K562 (cell line): Measurements from ENCODE around the gene CNDP1. TPM values are rescaled to one million over a fixed set of nuclear protein-coding genes. Genes with fewer than 3 reads are reported as not detected.

Source experiments
- ATAC-seq: fragments of 200-7000 bp; cut with Tn5 transposase; 3 replicates; pipeline ENCODE4 v1.9.1; 2020; ENCODE audit warnings: moderate library complexity
- BruUV-seq: library from RNA; stranded (reverse); fragments of 400-500 nt; replicated peaks from 2 replicates; lab custom pipeline; 2021; lab: Mats Ljungman, UMichigan
- CTCF ChIA-PET: fragments of 300-600 bp; formaldehyde crosslinking; extraction: SDS; loops from one replicate; lab custom pipeline; 2021; ENCODE audit warnings: low intra/inter-chr PET ratio; lab: Yijun Ruan, JAX
- POLR2A ChIA-PET: fragments of 300-600, 350-650 bp; sonication (Branson Sonifier 250); formaldehyde crosslinking; extraction: SDS; loops from one replicate; lab custom pipeline; 2021; ENCODE audit warnings: antibody characterized with exemption, inconsistent platforms; lab: Yijun Ruan, JAX
- DNase-seq, 4 experiments: peaks; one replicate each; pipeline versions ENCODE4 v3.0.0 to v3.0.0-alpha.2; 2011 to 2018; ENCODE audit warnings: low spot score in 3 of 4, mixed read lengths in 3 of 4; ENCODE audit errors: extremely low read depth in 1 of 4
- FAIRE-seq: peaks from 2 replicates; lab custom pipeline; 2011; peaks lifted over from hg19 to GRCh38; lab: Jason Lieb, UNC
- H2AFZ ChIP-seq: 2 replicates; pipeline ENCODE4 v1.6.0; 2011; ENCODE audit warnings: low read depth, low read length, control low read depth, inconsistent platforms
- H3K27ac ChIP-seq: fragments of 200-600 bp; 3 replicates; pipeline ENCODE4 v1.8.0; 2011; ENCODE audit warnings: low read depth, mild to moderate bottlenecking, control low read depth, inconsistent platforms, low read length, moderate library complexity, mixed read lengths; ENCODE audit errors: extremely low read depth
- H3K27me3 ChIP-seq, 2 experiments: fragments of 300-600 bp in 1 of 2; 2 replicates in 1 of 2; 3 replicates in 1 of 2; pipeline versions ENCODE4 v1.6.0 to v1.8.0; 2011; ENCODE audit warnings: inconsistent platforms in 2 of 2, low read length in 2 of 2, mild to moderate bottlenecking in 1 of 2, mixed read lengths in 1 of 2, moderate library complexity in 1 of 2; ENCODE audit not compliant: control insufficient read depth in 2 of 2, insufficient read depth in 2 of 2
- H3K36me3 ChIP-seq: fragments of 300-600 bp; 3 replicates; pipeline ENCODE4 v1.8.0; 2011; ENCODE audit warnings: mild to moderate bottlenecking, low read length, inconsistent platforms; ENCODE audit not compliant: control insufficient read depth, insufficient read depth
- H3K4me1 ChIP-seq, 2 experiments: fragments of 200-600 bp in 1 of 2; replicated peaks in 1 of 2; 2 replicates in 1 of 2; 3 replicates in 1 of 2; pipeline versions ENCODE4 v1.5.1 to v1.8.0; 2011; ENCODE audit warnings: inconsistent platforms in 2 of 2, low read length in 2 of 2, mild to moderate bottlenecking in 1 of 2, mixed read lengths in 1 of 2, moderate library complexity in 1 of 2; ENCODE audit not compliant: control insufficient read depth in 2 of 2, insufficient read depth in 2 of 2
- H3K4me2 ChIP-seq: 2 replicates; pipeline ENCODE4 v1.6.1; 2011; ENCODE audit warnings: low read length, control low read depth, inconsistent platforms, mixed read lengths; ENCODE audit not compliant: insufficient read depth
- H3K4me3 ChIP-seq: fragments of 200-600 bp; sonication (generic), shearing (Covaris generic); 2 replicates; pipeline ENCODE4 v1.5.1; 2016; ENCODE audit warnings: control low read depth, inconsistent platforms
- H3K79me2 ChIP-seq: fragments of 200-600 bp; 3 replicates; pipeline ENCODE4 v1.8.0; 2011; ENCODE audit warnings: low read length, inconsistent platforms; ENCODE audit not compliant: control insufficient read depth, insufficient read depth
- H3K9ac ChIP-seq, 2 experiments: 2 replicates each; pipeline versions ENCODE4 v1.6.0 to v1.6.1; 2011; ENCODE audit warnings: low read depth in 2 of 2, low read length in 2 of 2, control low read depth in 1 of 2, inconsistent platforms in 1 of 2, mild to moderate bottlenecking in 1 of 2, mixed read lengths in 1 of 2; ENCODE audit not compliant: insufficient read depth in 1 of 2
- H3K9me1 ChIP-seq: one replicate; pipeline ENCODE4 v1.6.0; 2011; ENCODE audit warnings: inconsistent platforms, mild to moderate bottlenecking, low read length, moderate library complexity; ENCODE audit not compliant: control insufficient read depth, insufficient read depth
- H3K9me3 ChIP-seq: replicated peaks from 2 replicates; pipeline ENCODE4 v1.5.1; 2011; ENCODE audit warnings: low read depth, low read length, inconsistent platforms; ENCODE audit not compliant: control insufficient read depth, insufficient read depth
- H4K20me1 ChIP-seq: replicated peaks from 2 replicates; pipeline ENCODE4 v1.6.1; 2011; ENCODE audit warnings: low read length, inconsistent platforms, mixed read lengths; ENCODE audit not compliant: control insufficient read depth, insufficient read depth
- MCM3 ChIP-seq: fragments of 450-650 bp; IDR thresholded peaks from 2 replicates; pipeline ENCODE4 v1.6.1; 2016
- PHF21A ChIP-seq: fragments of 450-650 bp; IDR thresholded peaks from 2 replicates; pipeline ENCODE4 v1.6.1; 2017; ENCODE audit warnings: low read depth, borderline replicate concordance
- WGBS: fragments of 100-300 bp; shearing (Covaris generic); methylation state at CpG from one replicate; pipeline ENCODE4 v1.1.6; 2016; ENCODE audit warnings: low coverage, mixed read lengths; ENCODE audit not compliant: insufficient coverage; ENCODE audit errors: missing lambda C conversion rate; 5-methylcytosine and 5-hydroxymethylcytosine counted together
- in situ Hi-C: fragments of 300-500 bp; cut with MboI; formaldehyde crosslinking; loops from 4 replicates; pipeline ENCODE4 v1.15.0; 2018; ENCODE audit warnings: inconsistent platforms, mixed read lengths
- intact Hi-C: fragments of 100-400 bp; cut with micrococcal nuclease; formaldehyde crosslinking; loops from 2 replicates; pipeline ENCODE4 v1.14.2; 2022
- polyA plus RNA-seq, 8 experiments: library from polyadenylated mRNA; depleted of rRNA in 4 of 8; stranded (reverse) in 5 of 8; unstranded in 3 of 8; fragments of >200 nt; fragmentation: Nextera tagmentation in 2 of 8; fragmentation: Illumina TruSeq in 1 of 8; extraction: Ambion mirVana in 2 of 8; extraction: Trizol in 1 of 8; gene quantifications; 2 replicates each; pipeline versions ENCODE4 v1.2.1 to v1.2.3, GENCODE V29; 2011 to 2014; ENCODE audit warnings: inconsistent platforms in 1 of 8, missing spikeins in 1 of 8
- total RNA-seq, 7 experiments: library from RNA; depleted of rRNA in 6 of 7; stranded (reverse); fragments of >200 nt in 6 of 7; fragmentation: Illumina TruSeq in 2 of 7; extraction: Trizol in 2 of 7; gene quantifications; 2 replicates each; pipeline versions ENCODE4 v1.2.1 to v1.2.3, GENCODE V29; 2011 to 2021; ENCODE audit warnings: low replicate concordance in 1 of 7

Gene CNDP1
- total and polyA plus RNA-seq, 9 of the 15 experiments (the other 6 are each of a cell fraction or from before 2014, with no cell fraction given) = not detected

- H3K9ac ChIP-seq = no peak overlapping the region
- intact Hi-C loops (loop anchor here (5.0 kb wide), 1 partner anchor 54 kb away; the partner anchor contains the start of gene CNDP2), in situ Hi-C loops (loop anchor here (10.0 kb wide), 2 partner anchors 187 to 367 kb away; no protein-coding TSS in a partner anchor)
- no peaks in the 10 kb centered on the region for H3K79me2 ChIP-seq
- H3K9me1 ChIP-seq = no peaks in the 10 kb centered on the region
- WGBS = 0% methylated on average over 1 of the region's 3 CpGs
- no peak overlapping the region for H3K4me2 ChIP-seq
- FAIRE-seq = no peak
- no peaks in the 10 kb centered on the region for H3K36me3 ChIP-seq
- DNase-seq = no peak
- H3K9me3 ChIP-seq = no peaks in the 10 kb centered on the region
- no peak for ATAC-seq
- H3K4me3 ChIP-seq = no peak overlapping the region
- BruUV-seq = no TSS peak
- no peaks in the 10 kb centered on the region for H4K20me1 ChIP-seq
- no peak overlapping the region for H3K27ac ChIP-seq
- no peaks in the 10 kb centered on the region for H3K4me1 ChIP-seq
- peaks cover 2 to 16% of the 10 kb centered on the region in 2 experiments; a peak in 3 of 5 replicates for H3K27me3 ChIP-seq
- H2AFZ ChIP-seq = no peak overlapping the region
- POLR2A ChIA-PET = interaction anchor here (1.0 to 1.3 kb wide), 2 partner anchors 198 to 200 kb away, joined by 4 to 5 read pairs; no protein-coding TSS in a partner anchor
- no peak for TF ChIP-seq PHF21A
- TF ChIP-seq MCM3 = no peak
- CTCF ChIA-PET = interaction anchor here (0.8 kb wide), 1 partner anchor 199 kb away, joined by 3 read pairs; no protein-coding TSS in a partner anchor
Measured at GRCh38 chr18:74551452-74551851, 17.2 kb downstream of the CNDP1 start.

- ATAC-seq (peak; percentile 99), FAIRE-seq (peak; percentile 80), DNase-seq (peak; percentile 68 to 77 (median 70))
- no peaks in the 10 kb centered on the region for H3K4me1 ChIP-seq
- WGBS = 0% methylated on average over 5 of the region's 5 CpGs
- H3K9me3 ChIP-seq = no peaks in the 10 kb centered on the region
- H3K4me3 ChIP-seq = no peak overlapping the region
- no peak overlapping the region for H3K9ac ChIP-seq
- peaks cover 2 to 14% of the 10 kb centered on the region in 2 experiments; a peak in 2 of 5 replicates for H3K27me3 ChIP-seq
- no TSS peak for BruUV-seq
- no peaks in the 10 kb centered on the region for H3K9me1 ChIP-seq
- no peaks in the 10 kb centered on the region for H3K79me2 ChIP-seq
- CTCF ChIA-PET = interaction anchor here (0.8 kb wide), 1 partner anchor 199 kb away, joined by 3 read pairs; no protein-coding TSS in a partner anchor
- POLR2A ChIA-PET = interaction anchor here (1.0 to 1.3 kb wide), 2 partner anchors 199 to 201 kb away, joined by 4 to 5 read pairs; no protein-coding TSS in a partner anchor
- no peaks in the 10 kb centered on the region for H4K20me1 ChIP-seq
- no peak overlapping the region for H2AFZ ChIP-seq
- H3K4me2 ChIP-seq = no peak overlapping the region
- H3K27ac ChIP-seq = no peak overlapping the region
- in situ Hi-C loops (loop anchor here (10.0 kb wide), 2 partner anchors 187 to 367 kb away; no protein-coding TSS in a partner anchor), intact Hi-C loops (loop anchor here (1.0 to 5.0 kb wide), 3 partner anchors 55 to 356 kb away; partner anchors contain the start of gene CNDP2)
- no peaks in the 10 kb centered on the region for H3K36me3 ChIP-seq
Measured at GRCh38 chr18:74551936-74552555, 17.7 kb downstream of the CNDP1 start.
